Body of pancreas (tissue), 4 donors: ENCODE measurements around the gene IL12B.

ENCODE experiments used
- POLR2A ChIP-seq, 3 donors: fragments of 450-650 bp; IDR thresholded peaks; one replicate each; pipeline ENCODE4 v1.6.1; 2016; ENCODE audit warnings: antibody characterized with exemption in 3 of 3, mild to moderate bottlenecking in 2 of 3
- TF ChIP-seq, protein P1 (sequence below), 7 experiments: fragments of 450-650 bp in 4 of 7; fragments of 200-600 bp in 3 of 7; sonication (generic) in 3 of 7; IDR thresholded peaks; one replicate each; pipeline ENCODE4 v1.5.1; 2016 to 2019; ENCODE audit warnings: antibody characterized with exemption in 7 of 7

DNA sequence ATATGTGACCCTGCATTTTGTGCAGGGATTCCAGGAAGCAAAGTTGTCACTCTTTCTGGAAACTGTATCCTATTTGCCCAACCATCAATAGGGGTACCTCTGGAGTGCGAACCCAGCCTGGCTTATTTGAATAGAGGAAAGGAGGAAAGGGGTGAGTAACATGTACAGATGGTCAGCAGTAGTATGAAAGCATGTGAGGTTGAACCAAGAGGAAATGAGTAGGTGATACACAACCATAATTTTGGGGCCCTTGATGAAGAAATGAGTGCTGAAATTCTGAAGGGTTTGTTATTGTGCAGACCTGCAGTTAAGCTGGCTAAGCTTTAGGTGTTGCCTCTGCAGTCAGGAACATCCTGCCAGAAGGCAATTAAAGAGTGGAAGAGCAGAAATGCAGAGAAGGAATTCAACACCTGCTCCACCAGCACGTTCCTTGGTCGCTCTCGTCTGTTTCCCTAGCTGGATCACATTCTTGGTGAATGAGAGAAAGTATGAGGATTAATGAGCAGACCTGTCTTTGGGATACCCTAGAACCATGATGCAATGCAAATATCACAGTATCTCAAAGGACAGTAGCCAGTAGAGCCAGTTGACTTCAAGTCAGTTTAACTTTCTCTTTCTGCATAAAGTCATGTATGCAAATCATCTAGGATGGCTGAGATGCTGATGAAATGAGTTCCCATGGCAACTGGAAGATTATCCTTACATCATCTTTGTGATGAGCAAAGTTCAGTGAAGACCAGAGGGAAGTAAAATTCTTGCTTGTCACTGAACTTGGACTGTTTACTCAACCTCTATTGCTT lies 13.2 kb upstream of the IL12B start:
- TF ChIP-seq, protein P1, sequence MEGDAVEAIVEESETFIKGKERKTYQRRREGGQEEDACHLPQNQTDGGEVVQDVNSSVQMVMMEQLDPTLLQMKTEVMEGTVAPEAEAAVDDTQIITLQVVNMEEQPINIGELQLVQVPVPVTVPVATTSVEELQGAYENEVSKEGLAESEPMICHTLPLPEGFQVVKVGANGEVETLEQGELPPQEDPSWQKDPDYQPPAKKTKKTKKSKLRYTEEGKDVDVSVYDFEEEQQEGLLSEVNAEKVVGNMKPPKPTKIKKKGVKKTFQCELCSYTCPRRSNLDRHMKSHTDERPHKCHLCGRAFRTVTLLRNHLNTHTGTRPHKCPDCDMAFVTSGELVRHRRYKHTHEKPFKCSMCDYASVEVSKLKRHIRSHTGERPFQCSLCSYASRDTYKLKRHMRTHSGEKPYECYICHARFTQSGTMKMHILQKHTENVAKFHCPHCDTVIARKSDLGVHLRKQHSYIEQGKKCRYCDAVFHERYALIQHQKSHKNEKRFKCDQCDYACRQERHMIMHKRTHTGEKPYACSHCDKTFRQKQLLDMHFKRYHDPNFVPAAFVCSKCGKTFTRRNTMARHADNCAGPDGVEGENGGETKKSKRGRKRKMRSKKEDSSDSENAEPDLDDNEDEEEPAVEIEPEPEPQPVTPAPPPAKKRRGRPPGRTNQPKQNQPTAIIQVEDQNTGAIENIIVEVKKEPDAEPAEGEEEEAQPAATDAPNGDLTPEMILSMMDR (IDR thresholded peaks at IDR 0.05): no peak
- no peak for TF ChIP-seq POLR2A (IDR thresholded peaks at IDR 0.05)
